ENCODE data around the gene ABCA13. TPM values are rescaled to one million over a fixed set of nuclear protein-coding genes. Genes with fewer than 3 reads are reported as not detected.

The ABCA13 gene
- total and polyA plus RNA-seq, 2 donors (not counting 3 experiments of a cell fraction or from before 2014, with no cell fraction given): 0.01 to 0.11 TPM

GRCh38 chr7:48671656-48672055, 500.4 kb downstream of the ABCA13 start:
- H3K79me2 ChIP-seq (ENCODE audit: control insufficient read depth, insufficient read depth, low read length): no peaks in the 10 kb centered on the region
- CTCF ChIA-PET: no interaction called here
- no peak overlapping the region for H3K9ac ChIP-seq (replicated peaks; ENCODE audit: extremely low read depth, insufficient read depth, low read length)
- FAIRE-seq (no peak), DNase-seq (ENCODE audit: low read depth, low spot score) (no peak)
- intact Hi-C loops (cut with micrococcal nuclease): no loop called here
- H2AFZ ChIP-seq (ENCODE audit: low read depth, low read length): no peak overlapping the region
- H3K4me2 ChIP-seq (ENCODE audit: insufficient read depth, low read length): no peak overlapping the region
- no peaks in the 10 kb centered on the region for H3K27me3 ChIP-seq (ENCODE audit: control insufficient read depth in 2 of 2, insufficient read depth in 2 of 2, low read length in 2 of 2)
- no peak for TF ChIP-seq MYC (IDR thresholded peaks at IDR 0.05; ENCODE audit: low read depth, low read length)
- TF ChIP-seq POLR2AphosphoS5 (IDR thresholded peaks at IDR 0.05; ENCODE audit: insufficient read depth, low read depth, low read length): no peak
- no peak for TF ChIP-seq CTCF (IDR thresholded peaks at IDR 0.05; ENCODE audit: extremely low read depth in 1 of 2, insufficient read depth in 1 of 2, low read depth in 1 of 2, low read length in 2 of 2)
- no peak for TF ChIP-seq FOS (IDR thresholded peaks at IDR 0.05; ENCODE audit: borderline replicate concordance, insufficient read depth, low read length)
- TF ChIP-seq, protein P1, sequence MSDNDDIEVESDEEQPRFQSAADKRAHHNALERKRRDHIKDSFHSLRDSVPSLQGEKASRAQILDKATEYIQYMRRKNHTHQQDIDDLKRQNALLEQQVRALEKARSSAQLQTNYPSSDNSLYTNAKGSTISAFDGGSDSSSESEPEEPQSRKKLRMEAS (IDR thresholded peaks at IDR 0.05; ENCODE audit: insufficient read depth, insufficient read length): no peak
- TF ChIP-seq EZH2 (IDR thresholded peaks at IDR 0.05; ENCODE audit: borderline replicate concordance, low read depth, low read length, severe bottlenecking): no peak
- no peak for TF ChIP-seq JUN (IDR thresholded peaks at IDR 0.05; ENCODE audit: borderline replicate concordance, insufficient read depth, insufficient read length, low read depth)
- TF ChIP-seq GATA2 (IDR thresholded peaks at IDR 0.05; ENCODE audit: insufficient read depth, insufficient read length, low read depth, low read length): no peak
- TF ChIP-seq POLR2A (IDR thresholded peaks at IDR 0.05; ENCODE audit: low read depth, low read length): no peak
- POLR2A ChIA-PET: no interaction called here
- H3K4me3 ChIP-seq (replicated peaks in 1 of 3; ENCODE audit: insufficient read depth in 1 of 3, low read depth in 1 of 3, low read length in 3 of 3): no peak overlapping the region
- dilution Hi-C loops (cut with MboI; ENCODE audit: extremely low pct_ligation_motif_present, low sequenced_read_pairs): no loop called here
- H3K36me3 ChIP-seq (ENCODE audit: control insufficient read depth in 2 of 2, extremely low read depth in 1 of 2, insufficient read depth in 2 of 2, low read length in 2 of 2): no peaks in the 10 kb centered on the region
- BruUV-seq (replicated peaks): no TSS peak
- no peaks in the 10 kb centered on the region for H3K9me1 ChIP-seq (replicated peaks; ENCODE audit: control insufficient read depth, extremely low read depth, insufficient read depth, low read length)
- no peak overlapping the region for H3K27ac ChIP-seq (ENCODE audit: insufficient read depth, low read depth, low read length)
- H3K4me1 ChIP-seq (ENCODE audit: control insufficient read depth, extremely low read depth, insufficient read depth, low read length): no peaks in the 10 kb centered on the region
- peaks cover 2% of the 10 kb centered on the region for H3K9me3 ChIP-seq (replicated peaks; ENCODE audit: control insufficient read depth, insufficient read depth, low read length)
- no peaks in the 10 kb centered on the region for H4K20me1 ChIP-seq (replicated peaks; ENCODE audit: control insufficient read depth, extremely low read depth, insufficient read depth, low read length)
